ENCODE data around the gene SERPINI2.
"Not testable (repeated sequence)": the region's sequence is repeated elsewhere in the genome, so short reads cannot be mapped to it uniquely, and the experiment has no call there.

SERPINI2 gene

GRCh38 chr3:167445491-167445890 lies 28.4 kb downstream of the SERPINI2 start:
- DNase-seq: no peak

- DNase-seq: no peak
Observed at GRCh38 chr3:167441256-167441655, 32.6 kb downstream of the SERPINI2 start.

- DNase-seq: no peak
Observed at GRCh38 chr3:167437428-167438139, 36.3 kb downstream of the SERPINI2 start.

- not testable (repeated sequence) for DNase-seq
Observed at GRCh38 chr3:167426962-167427361, 46.9 kb downstream of the SERPINI2 start.

GRCh38 chr3:167422396-167422795 lies 51.4 kb downstream of the SERPINI2 start:
- DNase-seq: not testable (repeated sequence)

- no peak for DNase-seq
Observed at GRCh38 chr3:167409611-167410010, 64.2 kb downstream of the SERPINI2 start.

GRCh38 chr3:167406876-167407492 lies 66.9 kb downstream of the SERPINI2 start:
- DNase-seq: peak in 1 of 2 experiments; percentile 20

GRCh38 chr3:167397826-167398225 lies 76.0 kb downstream of the SERPINI2 start:
- no peak for DNase-seq

- no peak for DNase-seq
Observed at GRCh38 chr3:167396075-167396474, 77.8 kb downstream of the SERPINI2 start.

GRCh38 chr3:167394003-167394402 lies 79.8 kb downstream of the SERPINI2 start:
- DNase-seq: no peak
